GM23338 (cell line): ENCODE measurements around the gene SRP68. TPM values are rescaled to one million over a fixed set of nuclear protein-coding genes. Genes with fewer than 3 reads are reported as not detected.

Experiments
- ATAC-seq: fragments of 200-7000 bp; cut with Tn5 transposase; 3 replicates; pipeline ENCODE4 v1.9.1; 2020
- DNase-seq: peaks from one replicate; pipeline ENCODE4 v3.0.0-alpha.2; 2015; ENCODE audit warnings: low spot score
- H2AFZ ChIP-seq: fragments of 200-600 bp; sonication (generic); 2 replicates; pipeline ENCODE4 v1.8.0; 2016; ENCODE audit warnings: antibody characterized with exemption, mild to moderate bottlenecking, moderate library complexity
- H3F3A ChIP-seq: fragments of 200-600 bp; sonication (generic); replicated peaks from 2 replicates; pipeline ENCODE4 v1.8.0; 2017; ENCODE audit warnings: antibody characterized with exemption, mixed run types, low read depth
- H3K27ac ChIP-seq: fragments of 200-600 bp; sonication (generic); 2 replicates; pipeline ENCODE4 v1.6.1; 2016; ENCODE audit warnings: low read depth
- H3K27me3 ChIP-seq: fragments of 200-600 bp; sonication (generic); 2 replicates; pipeline ENCODE4 v1.8.0; 2016; ENCODE audit warnings: mild to moderate bottlenecking, mixed run types, moderate library complexity; ENCODE audit not compliant: insufficient read depth
- H3K36me3 ChIP-seq: fragments of 200-600 bp; sonication (generic); 2 replicates; pipeline ENCODE4 v1.8.0; 2016; ENCODE audit warnings: mild to moderate bottlenecking; ENCODE audit not compliant: insufficient read depth
- H3K4me1 ChIP-seq: fragments of 200-600 bp; sonication (generic); 2 replicates; pipeline ENCODE4 v1.8.0; 2016; ENCODE audit warnings: mild to moderate bottlenecking, moderate library complexity; ENCODE audit not compliant: insufficient read depth
- H3K4me2 ChIP-seq: fragments of 200-600 bp; sonication (generic); 2 replicates; pipeline ENCODE4 v1.7.1; 2017; ENCODE audit warnings: mixed run types
- H3K4me3 ChIP-seq: fragments of 200-600 bp; sonication (generic); 2 replicates; pipeline ENCODE4 v1.6.1; 2016; ENCODE audit warnings: mixed run types
- H3K79me2 ChIP-seq: fragments of 200-600 bp; sonication (generic); replicated peaks from 2 replicates; pipeline ENCODE4 v1.8.0; 2017; ENCODE audit warnings: mild to moderate bottlenecking; ENCODE audit not compliant: insufficient read depth
- H3K9me2 ChIP-seq: fragments of 200-600 bp; sonication (generic); 2 replicates; pipeline ENCODE4 v1.8.0; 2017; ENCODE audit not compliant: insufficient read depth
- H4K20me1 ChIP-seq: fragments of 200-600 bp; sonication (generic); replicated peaks from 2 replicates; pipeline ENCODE4 v1.8.0; 2017; ENCODE audit warnings: mild to moderate bottlenecking; ENCODE audit not compliant: insufficient read depth
- H3K27ac Mint-ChIP-seq: 2 replicates; pipeline ENCODE4 v1.8.0; 2020; ENCODE audit warnings: inconsistent platforms, mild to moderate bottlenecking, moderate library complexity, mixed read lengths
- H3K27me3 Mint-ChIP-seq: 3 replicates; pipeline ENCODE4 v1.8.0; 2022; ENCODE audit warnings: low read depth, mild to moderate bottlenecking, moderate library complexity, mixed read lengths, inconsistent platforms; ENCODE audit not compliant: insufficient read depth, poor library complexity
- H3K36me3 Mint-ChIP-seq: 3 replicates; pipeline ENCODE4 v1.8.0; 2021; ENCODE audit warnings: low read depth, mild to moderate bottlenecking, inconsistent platforms, moderate library complexity, mixed read lengths
- H3K4me1 Mint-ChIP-seq: 3 replicates; pipeline ENCODE4 v1.8.0; 2020; ENCODE audit warnings: mild to moderate bottlenecking, inconsistent platforms, mixed read lengths
- H3K4me3 Mint-ChIP-seq: 3 replicates; pipeline ENCODE4 v1.8.0; 2021; ENCODE audit warnings: moderate library complexity, mild to moderate bottlenecking, inconsistent platforms, mixed read lengths
- H3K9me3 Mint-ChIP-seq: 3 replicates; pipeline ENCODE4 v1.8.0; 2020; ENCODE audit warnings: moderate library complexity, mild to moderate bottlenecking, inconsistent platforms, mixed read lengths
- CREB1 ChIP-seq: fragments of 250-450 bp; sonication (Bioruptor Pico); IDR thresholded peaks from 2 replicates; pipeline ENCODE4 v1.5.0; 2020; ENCODE audit warnings: low read depth, mild to moderate bottlenecking, moderate library complexity
- CTCF ChIP-seq, 2 experiments: fragments of 200-600 bp in 1 of 2; sonication (generic) in 1 of 2; conservative IDR thresholded peaks; 2 replicates each; pipeline versions ENCODE4 v1.5.1 to v1.6.1; 2016 to 2017; ENCODE audit warnings: antibody characterized with exemption in 2 of 2, low read depth in 2 of 2, mild to moderate bottlenecking in 2 of 2, moderate library complexity in 1 of 2
- ETS1 ChIP-seq: IDR thresholded peaks from 2 replicates; pipeline ENCODE4 v1.6.1; 2016; ENCODE audit warnings: antibody characterized with exemption
- EZH2 ChIP-seq: fragments of 200-600 bp; sonication (generic); IDR thresholded peaks from one replicate; pipeline ENCODE4 v1.8.0; 2017; ENCODE audit warnings: antibody characterized with exemption, mild to moderate bottlenecking, low read depth; ENCODE audit not compliant: unreplicated experiment
- EZH2phosphoT487 ChIP-seq: fragments of 200-600 bp; sonication (generic); IDR thresholded peaks from one replicate; pipeline ENCODE4 v1.8.1; 2018; ENCODE audit warnings: antibody characterized with exemption; ENCODE audit not compliant: unreplicated experiment
- JUNB ChIP-seq: IDR thresholded peaks from one replicate; pipeline ENCODE4 v1.6.1; 2016; ENCODE audit warnings: antibody characterized with exemption; ENCODE audit not compliant: unreplicated experiment
- NANOG ChIP-seq: IDR thresholded peaks from 2 replicates; pipeline ENCODE4 v1.6.1; 2016; ENCODE audit warnings: antibody characterized with exemption, borderline replicate concordance
- POLR2AphosphoS5 ChIP-seq: IDR thresholded peaks from 2 replicates; pipeline ENCODE4 v1.6.1; 2016; ENCODE audit warnings: antibody characterized with exemption, low read depth
- REST ChIP-seq: IDR thresholded peaks from one replicate; pipeline ENCODE4 v1.6.1; 2018; ENCODE audit warnings: antibody characterized with exemption; ENCODE audit not compliant: unreplicated experiment
- STAT1 ChIP-seq: IDR thresholded peaks from one replicate; pipeline ENCODE4 v1.6.1; 2016; ENCODE audit warnings: antibody characterized with exemption; ENCODE audit not compliant: unreplicated experiment
- ZNF114 ChIP-seq: fragments of 250-450 bp; sonication (Bioruptor Pico); IDR thresholded peaks from 2 replicates; pipeline ENCODE4 v1.5.0; 2020; ENCODE audit warnings: mild to moderate bottlenecking, moderate library complexity
- ZNF331 ChIP-seq: fragments of 250-450 bp; sonication (Bioruptor Pico); IDR thresholded peaks from 2 replicates; pipeline ENCODE4 v1.5.0; 2020; ENCODE audit warnings: low read depth, mild to moderate bottlenecking, moderate library complexity
- ZNF462 ChIP-seq: fragments of 250-450 bp; sonication (Bioruptor Pico); IDR thresholded peaks from 2 replicates; pipeline ENCODE4 v1.5.0; 2020; ENCODE audit warnings: mild to moderate bottlenecking, moderate library complexity
- polyA plus RNA-seq: library from polyadenylated mRNA; unstranded; fragments of >200 nt; fragmentation: Nextera tagmentation; extraction: Ambion mirVana; gene quantifications from 2 replicates; pipeline ENCODE4 v1.2.1, GENCODE V29; 2016
- total RNA-seq: library from RNA; depleted of rRNA; stranded (reverse); fragments of >200 nt; shearing (Covaris generic); gene quantifications from 2 replicates; pipeline ENCODE4 v1.2.3, GENCODE V29; 2014

SRP68 gene
- total and polyA plus RNA-seq, 2 experiments from 2014 or later: 30.7 to 62.8 TPM

GRCh38 chr17:76003915-76004314 lies 68.4 kb downstream of the SRP68 start:
- H2AFZ ChIP-seq: no peak overlapping the region
- H3F3A ChIP-seq: 0 out of 2 replicates have a peak, but pooled peaks cover 3% of the 10 kb centered on the region
- no peak overlapping the region for H3K4me3 ChIP-seq
- H3K4me3 Mint-ChIP-seq: no peak overlapping the region
- peaks cover 9% of the 10 kb centered on the region for H3K27me3 Mint-ChIP-seq
- H3K27ac Mint-ChIP-seq: no peak overlapping the region
- no peak overlapping the region for H3K27ac ChIP-seq
- peaks cover 3% of the 10 kb centered on the region; the same call in 2 of the 3 replicates for H3K36me3 Mint-ChIP-seq
- DNase-seq (no peak), ATAC-seq (no peak)
- H3K9me3 Mint-ChIP-seq: no peaks in the 10 kb centered on the region; the same call in 2 of the 3 replicates
- no peaks in the 10 kb centered on the region for H3K79me2 ChIP-seq
- H3K36me3 ChIP-seq: no peaks in the 10 kb centered on the region
- H3K4me1 Mint-ChIP-seq: peaks cover 5% of the 10 kb centered on the region; the same call in 2 of the 3 replicates
- H3K4me1 ChIP-seq: no peaks in the 10 kb centered on the region
- H3K27me3 ChIP-seq: no peaks in the 10 kb centered on the region
- no peaks in the 10 kb centered on the region for H3K9me2 ChIP-seq
- no peak for TF ChIP-seq CREB1 (CRISPR knock-in tag)
- TF ChIP-seq ZNF114 (CRISPR knock-in tag): no peak
- no peak for TF ChIP-seq ETS1
- no peak for TF ChIP-seq CTCF (conservative IDR thresholded peaks at IDR 0.05; ENCODE audit: low read depth in 2 of 2)
- no peak for TF ChIP-seq JUNB
- TF ChIP-seq ZNF462: no peak
- no peak for TF ChIP-seq ZNF331 (CRISPR knock-in tag)
- no peak for TF ChIP-seq STAT1
- no peak for TF ChIP-seq EZH2phosphoT487
- no peak for TF ChIP-seq EZH2
- no peak for TF ChIP-seq POLR2AphosphoS5
- TF ChIP-seq NANOG: no peak
- TF ChIP-seq REST: no peak
- H3K4me2 ChIP-seq: no peak overlapping the region
- H4K20me1 ChIP-seq: no peaks in the 10 kb centered on the region
